Small intestine (tissue), 7 donors: ENCODE results near the gene ADD3. TPM values are rescaled to one million over a fixed set of nuclear protein-coding genes. Genes with fewer than 3 reads are reported as not detected.
"Not testable (repeated sequence)": the region's sequence is repeated elsewhere in the genome, so short reads cannot be mapped to it uniquely, and the experiment has no call there.

Experiments
- DNase-seq, 2 donors: peaks; one replicate each; pipeline versions ENCODE4 v3.0.0 to v3.0.0-alpha.2; 2013
- FAIRE-seq: peaks from 2 replicates; lab custom pipeline; 2012; peaks lifted over from hg19 to GRCh38; lab: Jason Lieb, UNC
- H3K27ac ChIP-seq, 3 donors: one replicate each; pipeline ENCODE4 v1.5.1; 2013; ENCODE audit warnings: low read length in 2 of 3, mild to moderate bottlenecking in 2 of 3, control low read depth in 1 of 3, inconsistent platforms in 1 of 3, low read depth in 1 of 3, moderate library complexity in 1 of 3
- H3K27me3 ChIP-seq, 3 donors: one replicate each; pipeline ENCODE4 v1.6.1; 2013; ENCODE audit warnings: low read length in 3 of 3, inconsistent platforms in 1 of 3; ENCODE audit not compliant: control insufficient read depth in 3 of 3, insufficient read depth in 3 of 3
- H3K36me3 ChIP-seq, 3 donors: one replicate each; pipeline ENCODE4 v1.6.1; 2013; ENCODE audit warnings: low read length in 3 of 3, inconsistent platforms in 1 of 3, low read depth in 1 of 3, mild to moderate bottlenecking in 1 of 3, moderate library complexity in 1 of 3; ENCODE audit not compliant: control insufficient read depth in 3 of 3, insufficient read depth in 2 of 3
- H3K4me1 ChIP-seq, 3 donors: one replicate each; pipeline ENCODE4 v1.6.1; 2013; ENCODE audit warnings: low read length in 2 of 3, inconsistent platforms in 1 of 3, low read depth in 1 of 3, mild to moderate bottlenecking in 1 of 3, moderate library complexity in 1 of 3; ENCODE audit not compliant: control insufficient read depth in 3 of 3, insufficient read depth in 2 of 3
- H3K4me3 ChIP-seq, 3 donors: one replicate each; pipeline ENCODE4 v1.5.1; 2013; ENCODE audit warnings: low read length in 3 of 3, control low read depth in 1 of 3, inconsistent platforms in 1 of 3, low read depth in 1 of 3, mild to moderate bottlenecking in 1 of 3, moderate library complexity in 1 of 3
- H3K9me3 ChIP-seq, 2 donors: one replicate each; pipeline ENCODE4 v1.6.1; 2013; ENCODE audit warnings: low read depth in 1 of 2, low read length in 1 of 2; ENCODE audit not compliant: control insufficient read depth in 2 of 2, insufficient read depth in 1 of 2
- WGBS, 3 donors: extraction: QIAGEN DNeasy Blood & Tissue Kit; methylation state at CpG; one replicate each; pipeline ENCODE4 v1.1.7; 2013; 5-methylcytosine and 5-hydroxymethylcytosine counted together
- polyA plus RNA-seq, 4 donors: library from polyadenylated mRNA; stranded (reverse) in 3 of 4; unstranded in 1 of 4; fragments of 200-250 nt in 3 of 4; fragments of 120-200 nt in 1 of 4; gene quantifications; one replicate each; pipeline versions ENCODE4 v1.2.1 to v1.2.3, GENCODE V29; 2013
- donor health status: healthy with polysubstance abuse.
- donor health status: control.
- donor health status: control.
- donor health status: Bipolar disorder and iron deficiency.
- donor health status: healthy.

ADD3 gene
- polyA plus RNA-seq, 4 donors, result 63.7 to 497 (median 99.1) TPM

DNA sequence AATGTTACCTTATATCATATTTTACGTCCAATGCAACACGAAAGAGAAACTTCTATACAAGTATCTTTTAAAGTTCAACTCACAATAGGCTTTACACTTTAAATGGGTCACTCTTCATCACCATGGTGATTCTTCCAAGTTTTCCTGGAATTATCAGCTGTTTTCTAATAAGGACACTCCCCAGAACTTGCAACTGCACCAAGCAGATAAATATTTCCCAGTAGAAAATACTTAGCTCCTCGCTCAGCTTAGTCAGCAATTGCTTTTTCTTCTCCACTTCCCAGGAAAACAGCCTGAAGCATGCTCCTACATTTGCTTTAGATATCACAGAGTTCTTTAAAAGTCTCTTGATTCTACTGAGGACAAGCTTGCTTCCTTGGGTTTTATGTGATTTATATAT lies 25.7 kb upstream of the ADD3 start:
- FAIRE-seq, result no peak
- peaks cover 4 to 50% (median 16%) of the 10 kb centered on the region in 3 donors for H3K4me1 ChIP-seq
- peak in 1 of 2 donors; percentile 62 for DNase-seq
- H3K27me3 ChIP-seq, result no peaks in the 10 kb centered on the region
- 34 to 48% (median 36%) methylated on average over 3 of the region's 3 CpGs for WGBS, 3 donors
- no peak overlapping the region for H3K4me3 ChIP-seq
- peaks cover 0 to 3% of the 10 kb centered on the region in 2 donors for H3K9me3 ChIP-seq
- no peaks in the 10 kb centered on the region for H3K36me3 ChIP-seq
- H3K27ac ChIP-seq, result peak overlapping the region in 2 of 3 donors; percentile 73 to 84

- no peak for DNase-seq
- no peak overlapping the region for H3K4me3 ChIP-seq
- no peak for FAIRE-seq
- peaks cover 4 to 44% (median 16%) of the 10 kb centered on the region in 3 donors for H3K4me1 ChIP-seq
- peak overlapping the region in 1 of 3 donors; percentile 84 for H3K27ac ChIP-seq
- no peaks in the 10 kb centered on the region for H3K36me3 ChIP-seq
- H3K9me3 ChIP-seq, result peaks cover 0 to 3% of the 10 kb centered on the region in 2 donors
- no peaks in the 10 kb centered on the region for H3K27me3 ChIP-seq
- 86 to 100% (median 92%) methylated on average over 1 of the region's 1 CpG for WGBS, 3 donors
Measured at GRCh38 chr10:109982812-109983211, 25.0 kb upstream of the ADD3 start.

- Histone ChIP-seq H3K9me3 (peaks cover 0 to 3% of the 10 kb centered on the region in 2 donors), H3K27ac (no peak overlapping the region), H3K4me1 (peaks cover 4 to 32% (median 6%) of the 10 kb centered on the region in 3 donors), H3K27me3 (no peaks in the 10 kb centered on the region), H3K36me3 (no peaks in the 10 kb centered on the region), H3K4me3 (no peak overlapping the region)
- DNase-seq (no peak), FAIRE-seq (no peak)
- WGBS, 3 donors, result 82 to 87% (median 85%) methylated on average over 2 of the region's 2 CpGs
Measured at GRCh38 chr10:109984013-109984412, 23.8 kb upstream of the ADD3 start.

DNA sequence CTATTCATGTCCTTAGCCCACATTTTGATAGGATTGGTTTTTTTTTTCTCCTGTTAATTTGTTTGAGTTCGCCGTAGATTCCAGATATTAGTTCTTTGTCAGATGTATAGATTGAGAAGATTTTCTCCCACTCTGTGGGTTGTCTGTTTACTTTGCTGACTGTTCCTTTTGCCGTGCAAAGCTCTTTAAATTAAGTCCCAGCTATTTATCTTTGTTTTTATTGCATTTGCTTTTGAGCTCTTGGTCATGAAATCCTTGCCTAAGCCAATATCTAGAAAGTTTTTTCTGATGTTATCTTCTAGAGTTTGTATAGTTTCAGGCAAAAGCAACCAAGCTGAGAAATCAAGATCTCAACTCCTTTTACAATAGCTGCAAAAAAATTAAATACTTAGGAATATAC lies 22.0 kb upstream of the ADD3 start:
- FAIRE-seq, H3K4me3 ChIP-seq, H3K27ac ChIP-seq, H3K9me3 ChIP-seq, H3K27me3 ChIP-seq, DNase-seq, H3K36me3 ChIP-seq: not testable (repeated sequence)
- peaks cover 4 to 23% (median 5%) of the 10 kb centered on the region in 3 donors for H3K4me1 ChIP-seq
- 87 to 91% (median 87%) methylated on average over 3 of the region's 3 CpGs for WGBS, 3 donors

DNA sequence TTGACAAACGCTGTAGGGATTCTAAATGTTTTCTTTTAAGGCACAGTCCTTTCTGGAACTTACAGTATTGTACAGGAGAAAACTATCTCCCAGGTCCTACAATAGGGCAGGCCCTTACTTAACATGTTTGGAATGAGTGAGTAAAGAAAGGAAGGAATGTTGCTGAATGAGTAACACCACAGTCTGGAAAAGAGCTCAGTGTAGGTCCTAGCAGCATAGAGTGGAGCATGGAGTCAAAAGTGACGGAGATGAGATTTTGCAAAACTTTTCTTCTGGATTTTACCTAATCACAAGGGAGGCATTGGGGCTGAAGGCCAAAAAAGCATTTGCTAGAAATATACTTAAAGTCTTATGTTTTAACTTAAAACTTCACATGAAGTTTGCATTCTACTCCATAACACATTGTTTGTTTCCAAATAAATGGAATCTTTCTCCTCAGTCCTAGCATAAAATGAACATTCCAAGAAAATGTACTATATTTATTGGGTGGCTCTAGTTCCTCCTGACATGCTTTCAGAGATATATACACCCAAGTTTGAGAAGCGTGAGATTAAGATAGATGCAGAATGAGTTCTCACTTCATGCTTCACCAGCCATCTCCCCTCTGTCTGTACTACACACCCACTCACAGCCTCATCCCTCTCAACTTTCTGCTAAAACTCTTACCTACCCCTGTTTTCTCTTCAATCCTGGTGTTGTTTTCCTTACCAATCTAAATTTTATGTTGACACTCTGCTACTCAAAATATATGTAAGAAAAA lies 20.2 kb upstream of the ADD3 start:
- no peak for FAIRE-seq
- H3K36me3 ChIP-seq, result no peaks in the 10 kb centered on the region
- no peaks in the 10 kb centered on the region for H3K27me3 ChIP-seq
- peaks cover 0 to 3% of the 10 kb centered on the region in 2 donors for H3K9me3 ChIP-seq
- no peak for DNase-seq
- WGBS, 3 donors, result 83 to 87% (median 86%) methylated on average over 3 of the region's 3 CpGs
- H3K4me1 ChIP-seq, result peaks cover 0 to 9% (median 0%) of the 10 kb centered on the region in 3 donors
- no peak overlapping the region for H3K27ac ChIP-seq
- H3K4me3 ChIP-seq, result no peak overlapping the region

DNA sequence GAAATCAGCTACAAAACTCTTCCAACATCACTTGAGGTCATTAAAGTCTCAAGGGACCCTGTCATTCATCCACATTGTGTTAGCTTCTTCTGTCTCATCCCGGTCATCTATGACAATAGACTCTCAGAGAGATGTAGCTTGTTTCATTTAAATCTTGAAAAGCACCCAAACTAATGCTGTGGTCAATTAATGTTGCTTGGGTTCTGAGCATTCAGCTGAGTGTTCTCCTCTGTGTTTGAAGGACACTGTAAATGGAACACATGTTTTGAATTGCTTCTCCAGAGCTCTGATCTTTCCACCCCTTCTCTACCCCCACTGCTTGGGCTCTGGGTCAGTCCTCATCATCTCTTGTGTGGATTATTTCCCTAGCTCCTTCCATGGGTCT lies 19.6 kb upstream of the ADD3 start:
- DNase-seq, result no peak
- no peak overlapping the region for H3K27ac ChIP-seq
- H3K9me3 ChIP-seq, result peaks cover 0 to 3% of the 10 kb centered on the region in 2 donors
- no peaks in the 10 kb centered on the region for H3K27me3 ChIP-seq
- FAIRE-seq, result no peak
- H3K4me1 ChIP-seq, result peaks cover 0 to 10% (median 0%) of the 10 kb centered on the region in 3 donors
- H3K36me3 ChIP-seq, result no peaks in the 10 kb centered on the region
- H3K4me3 ChIP-seq, result no peak overlapping the region
- WGBS, 3 donors, result 69 to 86% (median 80%) methylated on average over 1 of the region's 1 CpG

DNA sequence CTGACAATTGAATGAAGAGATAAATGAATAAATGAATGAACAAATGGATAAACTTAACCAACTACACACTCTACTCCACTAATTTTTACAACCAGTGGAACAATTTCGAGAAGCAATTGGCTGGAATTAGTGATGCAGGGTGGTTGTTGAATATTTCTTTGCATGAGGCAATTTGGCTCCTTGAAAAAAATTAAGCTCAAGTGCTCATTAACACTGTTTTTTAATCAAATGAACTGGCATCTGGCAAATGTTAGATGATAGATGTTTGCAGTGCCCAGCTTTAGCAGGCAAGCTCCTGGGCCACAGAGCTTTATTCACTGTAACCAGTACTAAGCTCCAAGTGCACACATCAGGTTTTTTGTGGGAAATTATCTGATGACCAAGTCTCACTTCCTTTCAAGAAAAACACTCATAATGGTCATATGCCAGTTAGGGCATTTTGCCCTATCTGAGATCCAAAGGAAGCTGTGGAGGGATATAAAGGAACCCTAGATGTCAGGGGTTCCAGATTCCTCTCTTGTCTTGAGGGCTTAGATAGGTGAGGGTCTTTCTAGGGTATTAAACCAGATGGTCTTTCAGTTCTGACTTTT lies 16.4 kb upstream of the ADD3 start:
- DNase-seq, result no peak
- Histone ChIP-seq H3K4me3 (no peak overlapping the region), H3K27ac (no peak overlapping the region), H3K4me1 (peaks cover 2 to 28% (median 6%) of the 10 kb centered on the region in 3 donors), H3K27me3 (no peaks in the 10 kb centered on the region), H3K9me3 (no peaks in the 10 kb centered on the region), H3K36me3 (no peaks in the 10 kb centered on the region)
- FAIRE-seq, result no peak
- 91 to 98% (median 97%) methylated on average over 1 of the region's 1 CpG for WGBS, 3 donors

DNA sequence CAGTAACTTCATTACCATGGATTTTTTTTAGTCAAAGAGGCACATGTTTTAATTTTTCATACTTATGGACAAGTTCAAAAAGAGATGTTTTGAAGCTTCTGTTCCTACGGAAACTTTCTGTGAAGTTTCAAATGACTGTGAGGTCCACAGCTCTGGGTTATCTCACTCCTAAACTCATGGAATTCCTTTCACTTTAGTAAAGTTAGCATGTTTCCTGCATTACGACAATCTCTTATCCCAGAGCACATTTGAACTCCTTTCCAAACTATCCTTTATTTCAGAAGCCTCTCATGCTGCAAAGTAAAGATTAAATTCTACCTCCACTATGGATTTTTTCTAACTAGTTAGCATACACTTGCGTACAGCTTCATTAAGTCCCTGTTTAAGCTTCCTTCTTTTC lies 15.3 kb upstream of the ADD3 start:
- Histone ChIP-seq H3K27ac (peak overlapping the region in 1 of 3 donors; percentile 24), H3K4me3 (no peak overlapping the region), H3K27me3 (no peaks in the 10 kb centered on the region), H3K36me3 (no peaks in the 10 kb centered on the region), H3K9me3 (no peaks in the 10 kb centered on the region), H3K4me1 (peaks cover 3 to 28% (median 6%) of the 10 kb centered on the region in 3 donors)
- WGBS, 3 donors, result 63 to 85% (median 70%) methylated on average over 3 of the region's 3 CpGs
- DNase-seq, result no peak
- peak; percentile 5 for FAIRE-seq
